IPS-18c (cell line): ENCODE data around the gene NPHP4.
"Not testable (repeated sequence)": the region's sequence is repeated elsewhere in the genome, so short reads cannot be mapped to it uniquely, and the experiment has no call there.

Source experiments
- H3K4me3 ChIP-seq: 2 replicates; pipeline ENCODE4 v1.7.0; 2013; ENCODE audit warnings: low read depth, mild to moderate bottlenecking, low read length, moderate library complexity; ENCODE audit not compliant: insufficient read depth
- H3K9me3 ChIP-seq: one replicate; pipeline ENCODE4 v1.6.1; 2013; ENCODE audit warnings: mild to moderate bottlenecking, low read length, moderate library complexity; ENCODE audit not compliant: control insufficient read depth, insufficient read depth

Gene NPHP4

DNA sequence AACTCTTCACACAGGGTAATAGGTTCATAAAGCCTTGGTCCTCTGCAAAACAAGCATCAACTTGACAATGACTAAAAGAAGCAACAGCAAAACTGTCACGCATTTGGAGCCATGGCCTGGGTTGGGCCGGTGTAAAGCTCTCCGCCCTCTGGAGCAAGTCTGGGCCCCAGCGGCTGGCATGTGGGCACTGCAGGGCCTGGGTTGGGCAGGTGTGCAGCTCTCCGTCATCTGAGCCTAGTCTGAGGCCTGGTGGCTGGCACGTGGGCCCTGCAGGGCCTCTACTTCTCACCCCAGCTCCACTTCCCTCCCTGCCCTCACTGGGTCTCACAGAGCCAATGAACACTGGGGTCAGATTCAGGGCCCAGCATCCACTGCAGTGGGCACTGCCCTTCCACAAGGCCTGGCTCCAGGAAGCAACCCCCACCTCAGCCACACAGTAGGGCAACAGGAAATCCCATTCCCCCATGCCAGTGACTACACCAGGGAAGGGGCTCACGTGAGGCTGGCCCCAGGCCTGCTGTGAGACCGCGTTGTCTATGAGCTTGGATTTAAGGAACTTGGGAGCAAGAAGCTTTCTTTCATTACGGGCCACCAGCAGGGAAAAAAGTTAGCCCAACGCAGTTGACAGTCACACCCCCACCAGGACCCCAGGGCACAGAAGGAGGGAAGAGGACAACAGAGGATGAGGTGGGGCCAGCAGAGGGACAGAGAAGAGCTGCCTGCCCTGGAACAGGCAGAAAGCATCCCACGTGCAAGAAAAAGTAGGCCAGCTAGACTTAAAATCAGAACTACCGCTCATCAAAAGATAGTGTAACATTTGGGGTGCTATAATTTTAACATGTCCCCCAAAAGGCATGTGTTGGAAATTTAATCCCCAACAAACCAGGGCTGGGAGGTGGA, 52.7 kb downstream of the NPHP4 start:
- Histone ChIP-seq H3K4me3 (no peak overlapping the region), H3K9me3 (peaks cover 3% of the 10 kb centered on the region)

DNA sequence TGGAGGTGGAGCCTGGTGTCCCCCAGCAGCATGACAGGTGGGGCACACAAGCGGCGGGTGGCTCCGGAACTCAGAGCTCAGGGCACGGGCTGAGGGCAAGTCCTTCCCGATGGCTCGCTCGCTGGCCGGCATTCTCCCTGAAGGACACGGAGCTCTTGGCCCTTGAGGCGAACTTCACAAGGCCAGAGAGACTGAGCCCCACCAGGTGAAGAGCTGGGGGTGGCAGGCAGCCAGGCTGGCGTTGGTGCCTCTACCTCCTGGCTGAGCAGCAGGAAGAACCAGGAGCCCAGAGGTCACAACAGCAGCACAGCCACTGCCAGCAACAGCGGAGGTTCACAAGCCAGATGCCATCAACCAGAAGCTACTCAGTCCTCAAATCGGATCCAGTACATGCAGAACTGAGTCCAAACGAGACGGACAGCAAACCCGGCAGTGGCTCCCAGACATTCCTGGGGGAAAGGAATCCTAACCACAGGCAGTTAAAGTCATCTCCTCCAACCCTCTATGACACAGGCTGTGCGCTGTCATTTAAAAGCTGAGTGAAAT, 54.1 kb downstream of the NPHP4 start:
- peaks cover 3% of the 10 kb centered on the region for H3K9me3 ChIP-seq
- H3K4me3 ChIP-seq, result no peak overlapping the region

DNA sequence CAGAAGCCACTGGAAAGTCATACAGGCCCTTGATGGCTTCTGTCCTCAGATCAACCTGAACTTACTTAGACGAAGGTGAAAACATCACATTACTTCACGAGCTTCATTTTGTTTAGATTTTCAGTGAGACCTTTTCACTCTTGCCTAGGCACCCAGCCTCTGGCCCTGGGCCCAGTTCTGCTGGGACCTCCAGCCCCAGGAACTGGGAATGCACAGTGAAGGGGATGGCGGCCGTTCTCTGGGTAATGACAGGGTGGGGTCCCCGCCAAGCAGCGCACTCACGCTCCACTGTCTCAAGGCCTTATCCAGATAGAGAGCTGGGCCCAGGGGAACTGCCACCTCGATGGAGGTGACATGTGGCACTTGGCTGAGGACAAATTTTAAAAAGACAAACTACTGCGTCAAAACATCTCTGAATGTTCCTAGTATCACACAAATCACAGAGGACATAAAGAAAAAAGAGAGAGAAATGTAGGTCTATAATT, 54.8 kb downstream of the NPHP4 start:
- H3K4me3 ChIP-seq, result no peak overlapping the region
- H3K9me3 ChIP-seq, result peaks cover 3% of the 10 kb centered on the region

DNA sequence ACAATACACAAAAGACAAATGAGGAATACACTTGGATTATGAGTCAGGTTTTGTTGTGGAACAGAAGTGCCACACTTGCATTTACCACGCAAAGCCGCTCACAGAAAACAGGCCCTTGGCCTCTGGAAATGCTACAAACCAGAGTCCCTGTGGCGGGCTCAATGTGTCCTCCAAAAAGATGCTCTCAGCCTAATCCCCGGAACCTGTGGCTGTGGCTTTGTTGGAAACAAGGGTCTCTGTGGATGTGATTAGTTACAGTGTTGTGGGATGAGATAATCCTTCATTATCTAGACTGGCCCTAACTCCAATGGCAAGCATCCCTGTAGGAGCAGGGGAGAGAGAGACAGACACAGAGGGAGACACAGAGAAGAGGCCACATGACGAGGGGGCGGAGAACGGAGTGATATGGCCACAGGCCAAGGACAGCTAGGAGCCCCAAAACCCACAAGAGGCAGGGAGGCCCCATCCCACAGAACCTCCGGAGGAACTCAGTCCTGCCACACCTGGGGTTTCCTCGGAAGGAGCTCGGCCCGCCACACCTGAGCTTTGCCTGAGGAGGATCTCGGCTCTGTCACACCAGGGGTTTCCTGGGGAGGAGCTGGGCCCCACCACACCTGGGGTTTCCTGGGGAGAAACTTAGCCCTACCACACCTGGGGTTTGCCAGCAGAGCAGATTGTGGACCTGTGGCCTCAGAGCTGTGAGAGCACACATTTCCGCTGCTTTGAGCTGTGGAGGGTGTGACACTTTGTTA, 55.4 kb downstream of the NPHP4 start:
- H3K9me3 ChIP-seq, result peaks cover 3% of the 10 kb centered on the region
- H3K4me3 ChIP-seq, result no peak overlapping the region

DNA sequence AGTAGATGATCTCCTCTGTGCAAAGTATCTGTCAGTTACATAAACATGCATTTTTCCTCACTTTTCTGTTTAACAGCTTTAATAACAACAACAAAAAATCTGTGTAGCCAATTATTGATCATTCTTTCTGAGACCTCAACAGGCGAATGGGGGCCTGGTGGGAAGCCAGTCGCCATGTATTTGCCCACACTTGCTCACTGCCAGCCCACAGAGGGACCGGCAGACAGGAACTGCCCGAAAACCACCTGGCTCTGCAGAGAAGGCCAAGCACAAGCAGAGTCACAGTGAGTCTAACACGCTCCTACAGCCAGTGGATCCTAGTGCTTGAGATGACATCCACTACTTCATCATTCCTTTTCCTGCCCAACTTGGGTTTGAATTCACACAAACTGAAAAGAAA, 56.1 kb downstream of the NPHP4 start:
- peaks cover 3% of the 10 kb centered on the region for H3K9me3 ChIP-seq
- no peak overlapping the region for H3K4me3 ChIP-seq

DNA sequence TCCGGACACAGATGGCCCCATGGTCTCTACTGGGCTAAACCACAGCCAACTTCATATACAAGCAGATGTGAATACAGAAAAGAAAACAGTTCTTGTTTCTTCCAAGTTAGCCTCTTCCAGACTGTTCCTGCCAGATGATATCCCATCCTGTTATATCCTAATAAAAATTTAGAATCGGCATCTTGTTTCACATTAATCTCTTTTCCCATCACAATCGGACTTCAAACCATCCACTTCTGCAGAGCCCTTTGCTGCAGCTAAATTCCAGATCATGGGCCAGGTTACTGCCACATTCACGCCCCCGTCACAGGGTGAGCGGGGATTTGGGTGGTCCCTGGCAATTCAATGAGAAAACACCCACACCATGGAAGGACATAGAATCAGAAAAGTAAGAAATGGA, 57.2 kb downstream of the NPHP4 start:
- Histone ChIP-seq H3K4me3 (no peak overlapping the region), H3K9me3 (peaks cover 3% of the 10 kb centered on the region)

DNA sequence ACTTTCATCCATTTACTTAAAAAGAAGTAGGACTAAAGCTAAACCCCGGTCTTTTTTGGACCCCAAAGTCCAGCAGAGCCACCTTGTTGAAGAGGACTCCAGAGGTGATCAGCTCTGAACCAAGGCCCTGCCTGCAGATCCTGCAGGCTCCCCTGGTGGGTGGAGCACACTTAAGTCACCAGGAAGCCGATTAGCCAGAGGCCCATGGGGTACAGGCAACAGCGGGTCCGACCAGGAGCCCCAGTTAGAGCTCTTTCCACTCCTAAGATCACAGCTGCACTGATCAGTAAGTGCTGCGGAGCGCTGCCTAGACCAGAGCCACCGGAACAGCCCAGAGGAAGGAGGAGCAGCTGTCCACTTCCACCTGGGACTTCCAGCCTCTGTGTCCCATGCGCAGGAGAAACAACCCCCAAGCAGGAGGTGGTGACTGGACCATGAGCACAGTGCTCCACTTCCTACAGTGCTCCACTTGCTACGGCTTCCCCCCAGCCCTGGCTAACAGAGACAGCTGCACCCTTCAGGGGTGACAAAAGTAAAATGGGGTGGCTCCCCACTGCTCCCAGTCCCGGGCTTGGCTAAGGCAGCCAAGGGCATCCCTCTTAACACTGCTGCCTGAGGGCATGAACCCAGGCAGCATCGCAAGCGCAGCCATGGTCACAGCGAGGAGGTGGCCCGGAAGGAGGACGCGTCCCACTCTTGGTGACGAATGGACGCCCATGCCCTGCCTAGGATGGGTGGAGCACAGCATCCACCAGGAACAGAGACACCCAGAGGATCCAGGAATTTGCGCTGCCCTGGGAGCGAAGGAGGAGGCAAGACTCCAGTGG, 58.0 kb downstream of the NPHP4 start:
- peaks cover 3% of the 10 kb centered on the region for H3K9me3 ChIP-seq

DNA sequence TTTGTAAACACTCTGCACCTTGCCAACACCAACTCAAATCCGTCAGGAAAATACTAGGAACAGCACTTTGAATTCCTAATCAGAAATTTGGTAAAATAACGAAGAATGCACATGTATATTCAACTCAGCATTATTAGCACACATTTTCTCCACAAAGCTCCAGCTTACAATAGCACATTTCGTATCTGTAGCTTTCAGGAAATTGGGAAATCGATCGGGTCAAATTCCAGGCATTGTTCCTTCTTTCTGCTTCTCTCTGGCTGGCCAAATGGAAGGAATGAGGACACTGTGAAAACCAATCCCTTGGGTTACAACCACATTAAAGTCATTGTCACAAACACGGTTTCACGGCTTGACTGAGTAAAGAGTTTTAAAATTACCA, 58.6 kb downstream of the NPHP4 start:
- H3K9me3 ChIP-seq, result peaks cover 3% of the 10 kb centered on the region
- no peak overlapping the region for H3K4me3 ChIP-seq

More for the DNA sequence above, 58.0 kb downstream of the NPHP4 start:
- no peak overlapping the region for H3K4me3 ChIP-seq

DNA sequence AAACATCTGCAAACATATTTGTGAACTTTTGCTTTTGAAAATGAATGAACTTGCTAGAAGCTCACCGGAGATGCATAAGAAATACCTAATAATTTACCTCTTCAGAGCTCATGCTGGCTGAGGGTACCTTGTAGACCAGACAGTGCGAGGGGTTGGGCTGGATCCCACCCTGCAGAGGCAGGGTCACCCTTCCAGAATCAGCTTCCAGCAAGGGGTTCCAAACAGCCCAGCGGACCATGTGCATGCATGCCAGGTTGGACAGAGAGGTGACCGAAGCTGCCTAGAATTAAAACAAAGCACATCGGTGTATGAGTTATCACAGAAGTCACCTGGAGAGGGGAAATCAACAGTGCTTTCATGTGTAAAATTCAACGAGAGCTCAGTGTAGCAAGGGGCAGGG, 59.2 kb downstream of the NPHP4 start:
- Histone ChIP-seq H3K9me3 (peaks cover 3% of the 10 kb centered on the region), H3K4me3 (no peak overlapping the region)

DNA sequence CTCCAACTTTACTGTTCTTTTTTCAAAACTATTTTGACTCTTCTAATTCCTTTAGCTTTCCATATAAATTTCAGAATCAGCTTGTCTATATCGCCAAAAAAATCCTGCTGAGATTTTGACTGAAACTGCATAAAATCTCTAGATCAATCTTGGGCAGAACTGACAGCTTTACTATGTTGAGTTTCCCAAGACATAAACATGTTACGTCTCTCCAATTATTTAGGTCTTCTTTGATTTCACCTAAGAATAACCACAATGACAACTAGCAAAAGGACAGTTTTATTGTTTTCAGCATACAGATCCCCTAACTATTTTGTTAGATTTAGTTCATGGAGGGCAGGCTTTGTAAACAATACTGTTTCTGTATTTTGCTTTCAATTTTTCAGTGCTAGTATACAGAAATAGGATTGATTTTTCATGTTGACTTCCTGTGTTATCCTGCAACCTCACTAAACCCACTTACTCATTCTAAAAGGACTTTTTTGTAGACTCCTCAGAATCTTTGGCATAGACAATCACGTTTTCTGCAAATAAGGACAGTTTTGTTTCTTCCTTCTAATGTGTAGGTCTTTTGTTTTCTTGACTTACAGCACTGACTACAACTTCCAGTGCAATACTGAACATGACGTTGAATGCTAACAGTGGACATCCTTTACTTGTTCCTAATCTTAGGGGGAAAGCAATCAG, 63.4 kb downstream of the NPHP4 start:
- no peak overlapping the region for H3K4me3 ChIP-seq
- no peaks in the 10 kb centered on the region for H3K9me3 ChIP-seq

DNA sequence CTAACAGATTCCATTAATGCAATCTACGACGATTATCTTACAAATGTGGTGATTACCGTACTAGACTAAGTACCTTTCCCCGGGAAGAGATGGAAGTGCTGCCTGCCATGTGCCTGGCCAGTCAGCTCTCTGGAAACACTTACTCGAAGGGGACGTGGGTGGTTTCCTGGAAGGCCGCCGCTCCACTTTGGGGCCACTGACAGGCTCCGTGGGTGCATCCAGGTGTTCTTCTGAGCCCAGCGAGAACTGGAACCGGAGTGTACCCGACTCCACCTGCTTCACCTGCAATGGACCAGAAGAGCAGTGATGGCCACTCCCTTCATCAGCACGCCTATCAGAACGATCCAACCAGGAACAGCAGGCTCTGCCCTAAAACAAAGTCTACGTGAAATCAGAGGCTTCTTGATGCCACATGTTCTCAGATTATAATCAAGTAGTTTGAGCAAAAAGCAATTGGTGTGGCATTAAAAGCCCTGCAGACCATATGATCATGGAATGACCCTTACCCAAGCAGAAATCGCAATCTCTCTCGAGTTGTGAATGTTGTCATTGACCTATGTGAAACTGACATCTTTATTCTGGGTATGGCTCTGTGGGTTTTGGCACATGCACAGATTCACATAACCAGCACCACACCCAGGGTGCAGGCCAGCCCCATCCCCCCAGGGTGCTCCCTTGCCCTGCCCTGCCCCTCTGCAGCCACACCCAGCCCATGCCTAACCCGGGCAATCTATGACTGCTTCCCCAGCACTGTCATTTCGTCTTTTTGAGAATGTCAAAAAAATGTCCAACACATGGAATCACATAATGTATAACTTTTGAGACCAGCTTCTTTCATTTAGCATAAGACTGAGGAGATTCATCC, 64.5 kb downstream of the NPHP4 start:
- H3K4me3 ChIP-seq, result no peak overlapping the region

DNA sequence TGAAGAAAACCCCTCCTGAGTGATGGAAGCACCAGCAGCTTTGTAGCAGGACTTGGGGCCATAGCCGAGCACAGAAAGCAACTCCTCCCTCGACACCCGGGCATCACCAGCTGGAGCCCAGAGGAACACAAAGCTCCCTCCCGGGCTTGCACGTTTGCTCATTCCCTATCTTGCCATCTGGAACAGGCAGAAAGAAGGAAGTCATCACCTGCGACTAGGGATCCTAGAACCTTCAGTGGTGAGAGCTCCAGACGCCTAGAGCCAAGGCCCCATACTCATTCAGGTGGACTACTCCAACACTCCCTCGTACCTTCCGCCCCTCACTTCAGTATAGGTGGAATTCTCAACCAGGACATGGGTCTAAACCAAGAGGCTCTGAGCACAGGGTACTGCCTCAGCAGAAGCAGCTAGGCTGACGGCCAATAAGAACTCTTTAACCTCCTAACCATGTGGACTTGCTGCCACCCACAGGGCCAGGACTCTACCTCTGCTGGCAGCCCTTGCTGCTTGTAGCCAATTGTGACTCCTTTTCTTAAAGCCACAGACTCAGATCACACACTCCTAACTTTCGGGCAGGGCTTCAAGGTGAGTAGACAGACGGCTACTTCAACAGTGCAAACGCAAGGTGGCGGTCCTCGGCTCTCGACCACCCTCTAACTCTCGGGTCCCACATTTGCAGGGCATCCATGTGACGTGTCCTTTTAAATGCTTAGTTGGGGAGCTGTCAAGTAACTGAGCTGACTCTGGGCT, 65.4 kb downstream of the NPHP4 start:
- no peaks in the 10 kb centered on the region for H3K9me3 ChIP-seq
- no peak overlapping the region for H3K4me3 ChIP-seq

More for the DNA sequence above, 64.5 kb downstream of the NPHP4 start:
- H3K9me3 ChIP-seq, result no peaks in the 10 kb centered on the region

DNA sequence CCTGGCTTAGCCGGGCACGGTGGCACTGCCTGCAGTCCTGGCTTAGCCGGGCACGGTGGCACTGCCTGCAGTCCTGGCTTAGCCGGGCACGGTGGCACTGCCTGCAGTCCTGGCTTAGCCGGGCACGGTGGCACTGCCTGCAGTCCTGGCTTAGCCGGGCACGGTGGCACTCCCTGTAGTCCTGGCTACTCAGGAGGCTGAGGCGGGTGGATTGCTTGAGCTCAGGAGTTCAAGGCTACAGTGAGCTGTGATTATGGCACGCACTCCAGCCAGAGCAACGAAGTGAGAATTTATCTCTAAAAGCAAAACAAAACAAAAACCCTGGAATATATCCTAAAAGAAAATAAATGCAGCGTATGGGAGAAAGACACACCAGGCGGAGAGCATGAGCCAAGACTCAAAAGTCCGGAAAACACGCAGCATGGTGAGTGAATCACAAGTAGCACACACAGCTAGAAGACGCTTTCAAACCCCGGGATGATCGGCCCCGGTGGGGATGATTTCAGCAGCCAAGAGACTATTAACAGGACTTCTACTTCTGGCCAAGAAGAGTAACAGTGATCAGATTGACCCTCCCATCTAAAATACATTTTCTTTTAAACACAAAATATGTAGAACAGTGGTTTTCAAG, 69.4 kb downstream of the NPHP4 start:
- H3K4me3 ChIP-seq, result not testable (repeated sequence)

DNA sequence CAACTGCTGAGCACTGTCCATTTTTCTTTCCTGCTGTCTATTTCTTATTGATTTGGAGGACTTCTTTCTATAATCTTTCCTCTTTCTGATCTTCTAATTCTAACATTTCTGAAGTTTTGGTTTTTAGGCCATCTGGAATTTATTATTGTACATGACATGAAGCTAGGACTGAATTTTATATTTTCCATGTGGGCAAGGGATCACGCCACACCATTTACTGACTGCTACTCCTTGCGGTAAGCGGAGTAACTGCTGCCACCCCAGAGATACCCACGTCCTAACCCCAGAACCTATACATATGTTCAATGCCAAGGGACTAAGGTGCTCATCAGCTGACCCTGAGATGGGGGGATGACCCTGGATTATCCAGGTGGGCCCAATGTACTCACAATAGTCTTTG, 70.6 kb downstream of the NPHP4 start:
- H3K9me3 ChIP-seq, result no peaks in the 10 kb centered on the region
- no peak overlapping the region for H3K4me3 ChIP-seq

More for the DNA sequence above, 69.4 kb downstream of the NPHP4 start:
- H3K9me3 ChIP-seq, result not testable (repeated sequence)

DNA sequence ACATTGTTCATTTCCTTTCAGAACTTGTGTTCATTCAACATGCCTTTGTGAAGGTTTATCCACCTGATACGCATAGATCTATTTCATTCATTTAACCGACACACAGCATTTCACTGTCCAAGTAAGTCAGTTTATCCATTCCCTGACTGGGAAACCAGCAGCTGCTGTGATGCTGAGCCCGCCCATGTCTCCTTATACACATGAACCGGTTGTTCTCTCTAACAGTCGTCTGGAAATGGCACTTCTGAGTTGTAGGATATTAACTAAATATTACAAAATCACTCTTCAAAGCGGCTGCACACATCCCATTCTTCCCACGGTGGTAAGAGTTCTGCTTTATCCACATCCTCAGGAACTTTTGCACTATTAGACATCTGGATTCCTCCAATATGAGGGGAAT, 71.1 kb downstream of the NPHP4 start:
- Histone ChIP-seq H3K4me3 (no peak overlapping the region), H3K9me3 (no peaks in the 10 kb centered on the region)
